IMR-90 (cell line): ENCODE data around the gene DCHS2. TPM values are rescaled to one million over a fixed set of nuclear protein-coding genes. Genes with fewer than 3 reads are reported as not detected.

ENCODE experiments used
- ATAC-seq: fragments of 200-7000 bp; cut with Tn5 transposase; 2 replicates; pipeline ENCODE4 v1.9.1; 2020; ENCODE audit warnings: low read depth, mild to moderate bottlenecking, moderate library complexity
- BruUV-seq: library from RNA; stranded (reverse); fragments of 400-500 nt; replicated peaks from 2 replicates; lab custom pipeline; 2021; lab: Mats Ljungman, UMichigan
- CTCF ChIA-PET: fragments of 300-600 bp; formaldehyde crosslinking; extraction: SDS; loops from one replicate; lab custom pipeline; 2021; ENCODE audit warnings: antibody characterized with exemption; lab: Yijun Ruan, JAX
- POLR2A ChIA-PET: fragments of 300-600 bp; sonication (Branson Sonifier 250); formaldehyde crosslinking; loops from one replicate; lab custom pipeline; 2022; ENCODE audit warnings: antibody characterized with exemption; ENCODE audit not compliant: unreplicated experiment; lab: Charles Lee
- DNase-seq: peaks from one replicate; pipeline ENCODE4 v3.0.0; 2013
- H2AFZ ChIP-seq: replicated peaks from 2 replicates; pipeline ENCODE3; 2013; ENCODE audit warnings: low read length, mild to moderate bottlenecking; ENCODE audit not compliant: poor library complexity
- H2AK5ac ChIP-seq: 2 replicates; pipeline ENCODE4 v1.6.1; 2013; ENCODE audit warnings: low read depth, low read length, inconsistent platforms
- H2AK9ac ChIP-seq: replicated peaks from 2 replicates; pipeline ENCODE3; 2013; ENCODE audit warnings: mild to moderate bottlenecking, low read depth, low read length, moderate library complexity; ENCODE audit not compliant: poor library complexity
- H2BK120ac ChIP-seq: 2 replicates; pipeline ENCODE4 v1.6.1; 2013; ENCODE audit warnings: low read depth, low read length, inconsistent platforms
- H2BK15ac ChIP-seq: 3 replicates; pipeline ENCODE4 v1.6.1; 2013; ENCODE audit warnings: low read depth, low read length, inconsistent platforms
- H2BK20ac ChIP-seq: 2 replicates; pipeline ENCODE4 v1.6.1; 2013; ENCODE audit warnings: low read depth, mild to moderate bottlenecking, inconsistent platforms, low read length, moderate library complexity
- H2BK5ac ChIP-seq: 2 replicates; pipeline ENCODE4 v1.6.1; 2013; ENCODE audit warnings: mild to moderate bottlenecking, low read depth, low read length, inconsistent platforms; ENCODE audit not compliant: poor library complexity, severe bottlenecking
- H3K14ac ChIP-seq: replicated peaks from 2 replicates; pipeline ENCODE4 v1.6.1; 2013; ENCODE audit warnings: low read depth, low read length, inconsistent platforms
- H3K18ac ChIP-seq: 2 replicates; pipeline ENCODE4 v1.6.1; 2013; ENCODE audit warnings: low read depth, low read length, control low read depth
- H3K23ac ChIP-seq: 2 replicates; pipeline ENCODE4 v1.6.1; 2013; ENCODE audit warnings: low read depth, low read length, inconsistent platforms
- H3K27ac ChIP-seq: 2 replicates; pipeline ENCODE4 v1.5.1; 2013; ENCODE audit warnings: mild to moderate bottlenecking, control low read depth, low read length; ENCODE audit not compliant: insufficient read depth
- H3K27me3 ChIP-seq: 2 replicates; pipeline ENCODE4 v1.6.1; 2013; ENCODE audit warnings: low read length; ENCODE audit not compliant: control insufficient read depth, insufficient read depth
- H3K36me3 ChIP-seq: 2 replicates; pipeline ENCODE4 v1.6.1; 2013; ENCODE audit warnings: low read length, mixed read lengths; ENCODE audit not compliant: control insufficient read depth, insufficient read depth
- H3K4ac ChIP-seq: 2 replicates; pipeline ENCODE4 v1.6.1; 2013; ENCODE audit warnings: low read depth, low read length, inconsistent platforms
- H3K4me1 ChIP-seq: 2 replicates; pipeline ENCODE4 v1.6.1; 2013; ENCODE audit warnings: low read length, mixed read lengths; ENCODE audit not compliant: control insufficient read depth, insufficient read depth
- H3K4me2 ChIP-seq: 2 replicates; pipeline ENCODE4 v1.6.1; 2013; ENCODE audit warnings: low read depth, mild to moderate bottlenecking, control low read depth, low read length, moderate library complexity
- H3K4me3 ChIP-seq: 2 replicates; pipeline ENCODE4 v1.5.1; 2013; ENCODE audit warnings: low read depth, mild to moderate bottlenecking, control low read depth, low read length, moderate library complexity; ENCODE audit not compliant: insufficient read depth
- H3K56ac ChIP-seq: 2 replicates; pipeline ENCODE4 v1.6.1; 2013; ENCODE audit warnings: low read length, inconsistent platforms; ENCODE audit not compliant: insufficient read depth; ENCODE audit errors: extremely low read depth
- H3K79me1 ChIP-seq, 2 experiments: 2 replicates each; pipeline ENCODE4 v1.6.1; 2013; ENCODE audit warnings: low read length in 2 of 2, inconsistent platforms in 1 of 2, low read depth in 1 of 2
- H3K9ac ChIP-seq: 2 replicates; pipeline ENCODE4 v1.6.1; 2013; ENCODE audit warnings: low read depth, low read length, control low read depth
- H3K9me1 ChIP-seq: 2 replicates; pipeline ENCODE4 v1.6.1; 2013; ENCODE audit warnings: low read length, inconsistent platforms; ENCODE audit not compliant: insufficient read depth
- H3K9me3 ChIP-seq: 2 replicates; pipeline ENCODE4 v1.6.1; 2013; ENCODE audit warnings: low read length; ENCODE audit not compliant: control insufficient read depth, insufficient read depth
- H4K20me1 ChIP-seq: 2 replicates; pipeline ENCODE4 v1.6.1; 2013; ENCODE audit warnings: low read length, inconsistent platforms; ENCODE audit not compliant: insufficient read depth
- H4K5ac ChIP-seq: 2 replicates; pipeline ENCODE4 v1.6.1; 2013; ENCODE audit warnings: mild to moderate bottlenecking, low read depth, low read length, control low read depth
- H4K8ac ChIP-seq, 2 experiments: 2 replicates each; pipeline ENCODE4 v1.6.1; 2013; ENCODE audit warnings: low read depth in 2 of 2, low read length in 2 of 2, control low read depth in 1 of 2, inconsistent platforms in 1 of 2
- H4K91ac ChIP-seq: 2 replicates; pipeline ENCODE4 v1.6.1; 2013; ENCODE audit warnings: low read depth, low read length, inconsistent platforms; ENCODE audit not compliant: insufficient read depth
- BHLHE40 ChIP-seq: fragments of 150-350 bp; IDR thresholded peaks from 2 replicates; pipeline ENCODE4 v1.6.1; 2016; ENCODE audit warnings: mild to moderate bottlenecking, low read depth, low read length
- CHD1 ChIP-seq: IDR thresholded peaks from 2 replicates; pipeline ENCODE4 v1.6.1; 2012; ENCODE audit warnings: low read depth, low read length, improper control_type of control experiment
- FOS ChIP-seq: fragments of 150-350 bp; IDR thresholded peaks from 2 replicates; pipeline ENCODE4 v1.6.1; 2016; ENCODE audit warnings: low read depth, low read length
- MAFK ChIP-seq: IDR thresholded peaks from 2 replicates; pipeline ENCODE4 v1.6.1; 2012; ENCODE audit warnings: low read depth, low read length, improper control_type of control experiment
- MAZ ChIP-seq: IDR thresholded peaks from 2 replicates; pipeline ENCODE4 v1.6.1; 2012; ENCODE audit warnings: low read depth, mild to moderate bottlenecking, low read length, improper control_type of control experiment, moderate library complexity, borderline replicate concordance
- MXI1 ChIP-seq: IDR thresholded peaks from 2 replicates; pipeline ENCODE4 v1.6.1; 2012; ENCODE audit warnings: low read depth, mild to moderate bottlenecking, low read length, moderate library complexity, borderline replicate concordance
- NFE2L2 ChIP-seq: fragments of 150-350 bp; IDR thresholded peaks from 2 replicates; pipeline ENCODE4 v1.6.1; 2016; ENCODE audit warnings: low read depth, mild to moderate bottlenecking, low read length
- POLR2A ChIP-seq: IDR thresholded peaks from 2 replicates; pipeline ENCODE4 v1.6.1; 2012; ENCODE audit warnings: mild to moderate bottlenecking, low read depth, low read length
- RAD21 ChIP-seq: IDR thresholded peaks from 2 replicates; pipeline ENCODE4 v1.6.1; 2012; ENCODE audit warnings: low read length, improper control_type of control experiment
- RCOR1 ChIP-seq: IDR thresholded peaks from 2 replicates; pipeline ENCODE4 v1.6.1; 2012; ENCODE audit warnings: mild to moderate bottlenecking, low read length, improper control_type of control experiment; ENCODE audit not compliant: insufficient replicate concordance
- RFX5 ChIP-seq: IDR thresholded peaks from 2 replicates; pipeline ENCODE4 v1.8.0; 2012; ENCODE audit warnings: low read depth, mild to moderate bottlenecking, low read length, moderate library complexity
- SMC3 ChIP-seq: fragments of 150-350 bp; IDR thresholded peaks from 2 replicates; pipeline ENCODE4 v1.6.1; 2016; ENCODE audit warnings: low read depth, mild to moderate bottlenecking, antibody characterized with exemption, low read length, moderate library complexity
- USF2 ChIP-seq: fragments of 150-350 bp; IDR thresholded peaks from 2 replicates; pipeline ENCODE4 v1.6.1; 2017; ENCODE audit warnings: mild to moderate bottlenecking, antibody characterized with exemption, low read length, low read depth
- WGBS, 2 experiments: methylation state at CpG; one replicate each; pipeline versions ENCODE4 v1.1.5 to v1.1.7; 2013; ENCODE audit warnings: missing lambda C conversion rate in 2 of 2; ENCODE audit not compliant: insufficient read length in 1 of 2; ENCODE audit errors: extremely low coverage in 2 of 2; 5-methylcytosine and 5-hydroxymethylcytosine counted together
- dilution Hi-C: fragments of 300-500 bp; cut with HindIII; formaldehyde crosslinking; loops from one replicate; pipeline ENCODE4 v1.14.3; 2018; ENCODE audit warnings: low sequenced_read_pairs; ENCODE audit not compliant: unreplicated experiment
- in situ Hi-C: fragments of 300-500 bp; cut with MboI; formaldehyde crosslinking; loops from 3 replicates; pipeline ENCODE4 v1.14.3; 2019; ENCODE audit warnings: low sequenced_read_pairs, inconsistent platforms, mixed read lengths
- intact Hi-C: fragments of 100-400 bp; cut with micrococcal nuclease; formaldehyde crosslinking; loops from 2 replicates; pipeline ENCODE4 v1.10.0; 2022
- polyA plus RNA-seq, 3 experiments: library from polyadenylated mRNA; depleted of rRNA; stranded (reverse); fragments of >200 nt; gene quantifications; 2 replicates each; pipeline ENCODE4 v1.2.3, GENCODE V29; 2012; ENCODE audit warnings: low replicate concordance in 1 of 3
- total RNA-seq: library from RNA; depleted of rRNA; stranded (reverse); fragments of >200 nt; gene quantifications from 2 replicates; pipeline ENCODE4 v1.2.3, GENCODE V29; 2012
- TF ChIP-seq, protein P1 (sequence below): fragments of 150-350 bp; IDR thresholded peaks from 2 replicates; pipeline ENCODE4 v1.6.1; 2016; ENCODE audit warnings: low read depth, mild to moderate bottlenecking, low read length, moderate library complexity, borderline replicate concordance
- TF ChIP-seq, protein P2 (sequence below): conservative IDR thresholded peaks from 2 replicates; pipeline ENCODE4 v1.5.1; 2012; ENCODE audit warnings: mild to moderate bottlenecking, low read depth, low read length, improper control_type of control experiment

Gene DCHS2
- total and polyA plus RNA-seq, 2 of the 4 experiments (the other 2 are of a cell fraction), result not detected

GRCh38 chr4:154254999-154255398 lies 236.6 kb downstream of the DCHS2 start:
- no peak overlapping the region for H2AFZ ChIP-seq
- H4K8ac ChIP-seq, result no peak overlapping the region
- no peak overlapping the region for H3K56ac ChIP-seq
- no peak overlapping the region for H3K18ac ChIP-seq
- H3K36me3 ChIP-seq, result no peaks in the 10 kb centered on the region
- H3K9ac ChIP-seq, result no peak overlapping the region
- no peak overlapping the region for H2AK5ac ChIP-seq
- intact Hi-C loops (no loop called here), dilution Hi-C loops (no loop called here), in situ Hi-C loops (no loop called here)
- no peaks in the 10 kb centered on the region; the same call in 1 of the 2 replicates for H3K9me3 ChIP-seq
- no peaks in the 10 kb centered on the region for H3K27me3 ChIP-seq
- H2BK15ac ChIP-seq, result no peak overlapping the region
- H3K23ac ChIP-seq, result no peak overlapping the region
- CTCF ChIA-PET, result no interaction called here
- no peak overlapping the region for H3K27ac ChIP-seq
- no peaks in the 10 kb centered on the region for H3K79me1 ChIP-seq
- POLR2A ChIA-PET, result no interaction called here
- no peak overlapping the region for H2BK120ac ChIP-seq
- no peak overlapping the region for H4K5ac ChIP-seq
- H3K4me1 ChIP-seq, result no peaks in the 10 kb centered on the region
- H2BK5ac ChIP-seq, result no peak overlapping the region
- BruUV-seq, result no TSS peak
- no peak overlapping the region for H2BK20ac ChIP-seq
- no peak for TF ChIP-seq MAFK
- no peak for TF ChIP-seq CHD1
- TF ChIP-seq MAZ, result no peak
- TF ChIP-seq, protein P1, sequence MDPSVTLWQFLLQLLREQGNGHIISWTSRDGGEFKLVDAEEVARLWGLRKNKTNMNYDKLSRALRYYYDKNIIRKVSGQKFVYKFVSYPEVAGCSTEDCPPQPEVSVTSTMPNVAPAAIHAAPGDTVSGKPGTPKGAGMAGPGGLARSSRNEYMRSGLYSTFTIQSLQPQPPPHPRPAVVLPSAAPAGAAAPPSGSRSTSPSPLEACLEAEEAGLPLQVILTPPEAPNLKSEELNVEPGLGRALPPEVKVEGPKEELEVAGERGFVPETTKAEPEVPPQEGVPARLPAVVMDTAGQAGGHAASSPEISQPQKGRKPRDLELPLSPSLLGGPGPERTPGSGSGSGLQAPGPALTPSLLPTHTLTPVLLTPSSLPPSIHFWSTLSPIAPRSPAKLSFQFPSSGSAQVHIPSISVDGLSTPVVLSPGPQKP, result no peak
- no peak for TF ChIP-seq RCOR1
- no peak for TF ChIP-seq RFX5
- no peak for TF ChIP-seq FOS
- TF ChIP-seq RAD21, result no peak
- no peak for TF ChIP-seq MXI1
- TF ChIP-seq BHLHE40, result no peak
- TF ChIP-seq NFE2L2, result no peak
- TF ChIP-seq USF2, result no peak
- no peak for TF ChIP-seq POLR2A
- no peak for TF ChIP-seq SMC3
- TF ChIP-seq, protein P2, sequence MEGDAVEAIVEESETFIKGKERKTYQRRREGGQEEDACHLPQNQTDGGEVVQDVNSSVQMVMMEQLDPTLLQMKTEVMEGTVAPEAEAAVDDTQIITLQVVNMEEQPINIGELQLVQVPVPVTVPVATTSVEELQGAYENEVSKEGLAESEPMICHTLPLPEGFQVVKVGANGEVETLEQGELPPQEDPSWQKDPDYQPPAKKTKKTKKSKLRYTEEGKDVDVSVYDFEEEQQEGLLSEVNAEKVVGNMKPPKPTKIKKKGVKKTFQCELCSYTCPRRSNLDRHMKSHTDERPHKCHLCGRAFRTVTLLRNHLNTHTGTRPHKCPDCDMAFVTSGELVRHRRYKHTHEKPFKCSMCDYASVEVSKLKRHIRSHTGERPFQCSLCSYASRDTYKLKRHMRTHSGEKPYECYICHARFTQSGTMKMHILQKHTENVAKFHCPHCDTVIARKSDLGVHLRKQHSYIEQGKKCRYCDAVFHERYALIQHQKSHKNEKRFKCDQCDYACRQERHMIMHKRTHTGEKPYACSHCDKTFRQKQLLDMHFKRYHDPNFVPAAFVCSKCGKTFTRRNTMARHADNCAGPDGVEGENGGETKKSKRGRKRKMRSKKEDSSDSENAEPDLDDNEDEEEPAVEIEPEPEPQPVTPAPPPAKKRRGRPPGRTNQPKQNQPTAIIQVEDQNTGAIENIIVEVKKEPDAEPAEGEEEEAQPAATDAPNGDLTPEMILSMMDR, result no peak
- no peaks in the 10 kb centered on the region for H3K9me1 ChIP-seq
- ATAC-seq (no peak), DNase-seq (no peak)
- no peak overlapping the region for H3K4me3 ChIP-seq
- no peak overlapping the region for H3K14ac ChIP-seq
- 35% methylated on average over 2 of the region's 4 CpGs; no CpG with 5 or more reads in 1 of the 2 experiments for WGBS, 2 experiments
- no peaks in the 10 kb centered on the region for H4K20me1 ChIP-seq
- no peak overlapping the region for H3K4ac ChIP-seq
- no peak overlapping the region for H2AK9ac ChIP-seq
- H3K4me2 ChIP-seq, result no peak overlapping the region
- no peak overlapping the region for H4K91ac ChIP-seq
